HG03039 (cell line): ENCODE results near the gene GALNS.

Source experiments
- ATAC-seq: cut with Tn5 transposase; IDR thresholded peaks from one replicate; pipeline ENCODE4 v1.9.1; 2021; ENCODE audit warnings: mild to moderate bottlenecking, moderate library complexity; ENCODE audit not compliant: unreplicated experiment

The GALNS gene

GRCh38 chr16:88877564-88878289 lies 21.0 kb upstream of the GALNS start:
- ATAC-seq = no peak

GRCh38 chr16:88876942-88877526 lies 20.3 kb upstream of the GALNS start:
- ATAC-seq = no peak

- ATAC-seq = no peak
Observed at GRCh38 chr16:88875703-88876234, 19.0 kb upstream of the GALNS start.

- ATAC-seq = no peak
Observed at GRCh38 chr16:88874938-88875599, 18.3 kb upstream of the GALNS start.

- no peak for ATAC-seq
Observed at GRCh38 chr16:88872650-88873331, 16.0 kb upstream of the GALNS start.

- ATAC-seq = no peak
Observed at GRCh38 chr16:88871730-88872416, 15.1 kb upstream of the GALNS start.

GRCh38 chr16:88871349-88871702 lies 14.6 kb upstream of the GALNS start:
- ATAC-seq = no peak

GRCh38 chr16:88870608-88871348 lies 14.0 kb upstream of the GALNS start:
- no peak for ATAC-seq

- no peak for ATAC-seq
Observed at GRCh38 chr16:88869673-88869980, 12.9 kb upstream of the GALNS start.

- no peak for ATAC-seq
Observed at GRCh38 chr16:88868974-88869672, 12.4 kb upstream of the GALNS start.

GRCh38 chr16:88867581-88868246 lies 11.0 kb upstream of the GALNS start:
- no peak for ATAC-seq

- no peak for ATAC-seq
Observed at GRCh38 chr16:88866151-88866920, 9.6 kb upstream of the GALNS start, which contains the start of gene PABPN1L. PABPN1L (minus strand) TSS chr16:88866660; CDS start chr16:88866606, 54 bp downstream.

- ATAC-seq = no peak
Observed at GRCh38 chr16:88865742-88866141, 9.0 kb upstream of the GALNS start.

GRCh38 chr16:88865310-88865709 lies 8.6 kb upstream of the GALNS start:
- ATAC-seq = no peak

- ATAC-seq = no peak
Observed at GRCh38 chr16:88864521-88864920, 7.8 kb upstream of the GALNS start.

- ATAC-seq = no peak
Observed at GRCh38 chr16:88864099-88864498, 7.4 kb upstream of the GALNS start.

GRCh38 chr16:88863426-88863825 lies 6.7 kb upstream of the GALNS start:
- no peak for ATAC-seq

- ATAC-seq = no peak
Observed at GRCh38 chr16:88862968-88863367, 6.2 kb upstream of the GALNS start.
